GOT3 (cell line): ENCODE data around the gene SOWAHD.
"Not testable (repeated sequence)": the region's sequence is repeated elsewhere in the genome, so short reads cannot be mapped to it uniquely, and the experiment has no call there.

Source experiments
- DNase-seq: peaks from one replicate; lab custom pipeline; 2025; ENCODE audit warnings: mixed read lengths; lab: John Stamatoyannopoulos, UW

Gene SOWAHD

GRCh38 chrX:119759248-119759766 lies 919 bp downstream of the SOWAHD start:
- no peak for DNase-seq

GRCh38 chrX:119760026-119760877 lies 1.9 kb downstream of the SOWAHD start:
- DNase-seq = no peak

DNA sequence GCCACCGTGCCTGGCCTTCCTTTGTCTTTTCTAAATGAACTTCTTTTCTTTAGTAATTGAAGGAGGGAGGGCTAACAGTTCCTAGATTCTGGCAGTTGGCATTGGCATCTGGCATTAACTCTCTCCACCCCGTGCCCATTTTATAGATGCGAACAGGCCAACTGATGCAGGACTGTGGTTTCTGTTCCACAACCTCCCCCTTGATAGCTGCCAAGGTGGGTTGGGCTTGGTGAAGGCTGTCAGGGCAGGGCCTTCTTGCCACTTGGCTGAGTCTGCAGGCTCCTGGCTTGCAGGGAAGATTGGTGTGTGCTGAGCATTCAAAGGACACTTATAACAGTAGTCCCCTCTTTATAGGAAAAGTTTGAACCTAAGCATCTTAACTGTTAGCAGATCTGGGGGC lies 4.3 kb downstream of the SOWAHD start:
- DNase-seq = no peak

- no peak for DNase-seq
These were observed 4.8 kb downstream of the SOWAHD start for GRCh38 chrX:119763181-119763580.

DNA sequence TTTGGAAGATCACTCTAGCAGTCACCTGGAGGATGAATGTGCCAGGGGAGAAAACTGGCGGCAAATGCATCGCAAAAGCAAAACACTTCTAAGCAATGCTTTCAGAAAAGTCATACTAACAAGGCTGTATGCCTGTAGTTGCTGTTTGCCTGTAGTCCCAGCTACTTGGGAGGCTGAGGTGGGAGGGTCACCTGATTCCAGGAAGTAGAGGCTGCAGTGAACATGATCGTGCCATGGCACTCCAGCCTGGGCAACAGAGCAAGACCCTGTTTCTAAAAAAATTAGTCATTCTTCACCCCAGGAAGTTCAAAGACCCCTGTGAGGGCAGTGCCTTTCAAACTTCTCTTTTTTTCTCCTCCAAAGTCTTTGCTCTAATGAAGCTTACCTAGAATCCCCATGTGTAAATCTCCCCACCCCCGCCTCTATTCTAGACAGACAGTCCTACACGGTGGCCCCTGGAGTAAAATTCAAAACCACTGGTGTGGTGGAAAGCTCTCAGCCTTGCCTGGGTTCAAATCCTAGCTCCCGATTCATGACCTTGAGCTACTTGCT lies 5.5 kb downstream of the SOWAHD start:
- DNase-seq = no peak

- not testable (repeated sequence) for DNase-seq
These were observed 10.0 kb downstream of the SOWAHD start for GRCh38 chrX:119768436-119768835.

DNA sequence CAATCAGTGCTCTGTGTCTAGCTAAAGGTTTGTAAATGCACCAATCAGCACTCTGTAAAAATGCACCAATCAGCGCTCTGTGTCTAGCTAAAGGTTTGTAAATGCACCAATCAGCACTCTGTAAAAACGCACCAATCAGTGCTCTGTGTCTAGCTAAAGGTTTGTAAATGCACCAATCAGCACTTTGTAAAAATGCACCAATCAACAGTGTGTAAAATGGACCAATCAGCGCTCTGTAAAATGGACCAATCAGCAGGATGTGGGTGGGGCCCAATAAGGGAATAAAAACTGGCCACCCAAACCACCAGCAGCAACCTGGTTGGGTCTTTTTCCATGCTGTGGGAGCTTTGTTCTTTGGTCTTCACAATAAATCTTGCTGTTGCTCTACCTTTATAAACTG lies 11.0 kb downstream of the SOWAHD start:
- not testable (repeated sequence) for DNase-seq

DNA sequence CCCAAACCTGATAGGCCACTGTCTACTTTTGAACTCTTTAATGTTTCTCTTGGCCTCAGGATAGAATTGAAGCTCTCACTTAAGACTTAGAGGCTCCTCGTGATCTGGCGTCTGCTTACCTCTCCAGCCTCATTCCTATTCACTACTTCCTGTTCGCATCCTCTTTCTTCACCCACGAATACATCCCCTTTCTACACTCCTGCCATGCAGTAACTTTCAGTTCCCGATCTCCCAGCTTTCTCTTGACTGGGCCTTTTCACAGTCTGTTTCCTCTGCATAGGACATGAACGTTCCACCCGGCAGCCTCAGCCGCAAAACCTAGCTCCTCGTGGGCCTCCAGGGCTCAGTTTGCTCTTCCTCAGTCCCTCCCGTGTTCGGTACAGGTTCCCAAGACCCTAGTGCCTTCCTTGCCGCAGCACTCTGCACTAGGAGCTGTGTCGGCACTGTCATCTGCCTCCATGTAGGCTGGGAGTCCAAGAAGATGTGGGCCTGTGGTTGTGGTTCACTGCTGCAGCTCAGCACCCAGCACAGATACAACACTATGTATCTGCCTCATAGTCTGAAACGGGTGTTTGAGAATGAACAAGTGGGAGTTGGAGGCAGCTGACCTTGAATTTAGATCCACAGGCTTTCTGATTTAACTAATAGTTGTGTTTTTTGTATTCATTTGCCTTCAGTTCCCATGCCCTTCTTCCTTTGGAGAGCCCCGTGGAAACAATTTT lies 17.3 kb downstream of the SOWAHD start:
- no peak for DNase-seq

DNA sequence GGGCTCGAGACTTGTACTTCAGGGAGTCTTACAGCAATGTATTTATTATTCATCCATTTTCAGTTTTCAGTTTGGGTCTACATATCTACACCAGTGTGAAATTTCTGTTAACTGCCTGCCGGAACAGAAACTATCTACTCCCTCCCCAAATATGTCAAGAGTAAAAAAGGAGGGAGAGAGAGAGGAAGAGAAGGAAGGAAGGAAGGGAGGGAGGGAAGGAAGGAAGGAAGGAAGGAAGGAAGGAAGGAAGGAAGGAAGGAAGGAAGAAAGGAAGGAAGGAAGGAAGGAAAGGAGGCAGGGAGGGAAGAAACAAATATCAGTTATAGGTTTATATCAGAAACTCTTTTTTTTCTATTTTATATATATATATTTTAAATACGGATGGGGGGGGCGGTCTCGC lies 20.4 kb downstream of the SOWAHD start:
- no peak for DNase-seq

DNA sequence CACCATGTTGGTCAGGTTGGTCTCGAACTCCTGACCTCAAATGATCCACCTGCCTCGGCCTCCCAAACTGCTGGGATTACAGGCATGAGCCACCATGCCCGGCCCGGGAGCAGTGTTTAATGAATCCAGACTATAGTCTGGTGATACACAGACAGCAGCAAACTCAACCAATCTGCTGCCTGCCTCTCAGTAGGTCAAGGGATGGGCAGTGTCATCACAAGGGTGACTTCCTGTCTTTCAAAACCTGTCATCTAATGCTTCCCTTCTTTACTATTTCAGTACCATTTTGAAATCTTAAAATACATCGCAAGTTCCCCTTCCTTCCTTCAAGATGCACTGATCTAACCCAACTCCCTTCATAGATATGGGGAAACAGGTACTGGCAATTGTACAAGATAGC lies 24.6 kb downstream of the SOWAHD start:
- no peak for DNase-seq

DNA sequence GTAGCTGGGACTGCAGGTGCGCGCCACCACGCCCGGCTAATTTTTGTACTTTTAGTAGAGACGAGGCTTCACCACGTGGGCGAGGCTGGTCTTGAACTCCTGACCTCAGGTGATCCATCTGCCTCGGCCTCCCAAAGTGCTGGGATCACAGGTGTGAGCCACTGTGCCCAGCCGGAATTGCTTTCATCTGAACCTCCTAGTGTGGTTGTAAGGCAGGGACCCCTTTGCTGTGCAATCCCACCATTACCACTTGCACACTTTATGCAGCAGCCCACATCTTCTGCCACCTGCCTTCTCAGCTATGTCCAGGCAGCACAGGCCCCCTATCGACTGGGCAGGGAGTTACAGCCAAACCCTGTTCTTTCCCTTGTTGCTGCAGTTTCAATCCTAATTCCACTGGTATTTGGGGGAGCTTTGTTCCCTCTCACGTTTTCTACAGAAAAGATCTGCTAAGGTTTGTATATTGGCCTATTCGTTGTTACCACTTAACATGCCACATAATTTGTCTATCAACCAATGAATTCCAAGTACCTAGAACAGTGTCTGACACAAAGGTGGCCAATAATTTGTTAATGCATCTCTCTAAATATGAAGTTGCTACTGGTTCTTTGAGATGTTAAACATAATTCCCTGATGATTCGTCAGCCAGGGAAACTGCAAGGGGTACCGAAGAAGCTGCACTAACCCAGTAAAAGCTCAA lies 26.5 kb downstream of the SOWAHD start:
- DNase-seq = no peak

- DNase-seq = no peak
These were observed 32.6 kb downstream of the SOWAHD start for GRCh38 chrX:119790977-119791436.

- peak; percentile 50 for DNase-seq
These were observed 33.2 kb downstream of the SOWAHD start, which contains the start of gene RPL39 for GRCh38 chrX:119791437-119792231. TSS of gene RPL39 (minus strand) at chrX:119791630. CDS start at chrX:119791576, 54 bp downstream.

- DNase-seq = no peak
These were observed 43.1 kb downstream of the SOWAHD start for GRCh38 chrX:119801253-119802221.

DNA sequence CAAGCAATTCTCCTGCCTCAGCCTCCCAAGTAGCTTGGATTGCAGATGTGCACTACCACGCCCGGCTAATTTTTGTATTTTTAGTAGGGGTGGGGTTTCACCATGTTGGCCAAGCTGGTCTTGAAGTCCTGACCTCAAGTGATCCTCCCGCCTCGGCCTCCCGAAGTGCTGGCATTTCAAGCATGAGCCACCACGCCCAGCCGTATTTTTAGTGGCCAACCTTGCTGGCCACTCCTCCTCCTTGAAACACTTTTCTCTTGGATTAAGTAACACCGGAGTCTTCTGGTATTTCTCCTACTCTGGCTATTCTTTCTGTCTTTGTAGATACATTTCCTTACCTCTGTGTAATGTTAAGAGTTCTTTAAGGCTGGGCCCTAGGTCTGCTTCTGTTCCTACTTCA lies 44.2 kb downstream of the SOWAHD start:
- no peak for DNase-seq

GRCh38 chrX:119808461-119808860 lies 50.1 kb downstream of the SOWAHD start:
- not testable (repeated sequence) for DNase-seq

- no peak for DNase-seq
These were observed 50.8 kb downstream of the SOWAHD start for GRCh38 chrX:119809185-119809666.
